ENCODE results near the gene ADCY1. TPM values are rescaled to one million over a fixed set of nuclear protein-coding genes. Genes with fewer than 3 reads are reported as not detected.

ADCY1 gene
- total RNA-seq, 2 donors from 2014 or later, result 5.7 to 7.4 TPM

DNA sequence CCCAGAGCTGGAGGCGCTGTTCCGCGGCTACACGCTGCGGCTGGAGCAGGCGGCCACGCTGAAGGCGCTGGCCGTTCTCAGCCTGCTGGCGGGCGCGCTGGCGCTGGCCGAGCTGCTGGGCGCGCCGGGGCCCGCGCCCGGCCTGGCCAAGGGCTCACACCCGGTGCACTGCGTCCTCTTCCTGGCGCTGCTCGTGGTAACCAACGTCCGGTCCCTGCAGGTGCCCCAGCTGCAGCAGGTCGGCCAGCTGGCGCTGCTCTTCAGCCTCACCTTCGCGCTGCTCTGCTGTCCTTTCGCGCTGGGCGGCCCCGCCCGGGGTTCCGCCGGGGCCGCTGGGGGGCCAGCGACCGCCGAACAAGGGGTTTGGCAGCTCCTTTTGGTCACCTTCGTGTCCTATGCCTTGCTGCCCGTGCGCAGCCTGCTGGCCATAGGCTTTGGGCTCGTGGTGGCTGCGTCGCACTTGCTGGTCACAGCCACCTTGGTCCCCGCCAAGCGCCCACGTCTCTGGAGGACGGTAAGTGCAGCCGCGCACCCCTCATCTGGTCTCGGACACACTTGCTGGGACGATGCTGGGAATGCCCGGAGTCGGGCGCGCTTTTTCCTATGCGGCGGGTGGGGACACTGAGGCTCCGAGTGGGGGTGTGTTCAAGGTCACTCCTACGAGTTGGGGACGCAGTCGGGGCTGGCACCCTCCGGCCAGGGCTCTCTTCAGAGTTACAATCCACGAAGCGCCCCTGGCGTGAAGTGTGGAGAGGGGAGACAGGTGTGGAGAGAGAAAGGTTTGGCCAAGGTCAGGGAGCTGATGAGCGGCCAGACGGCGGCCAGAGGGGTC, 717 bp downstream of the ADCY1 start:
- peak; percentile 45 for DNase-seq
- intact Hi-C loops (cut with DNase I), result no loop called here
- ATAC-seq, result peak; percentile 70 to 71

DNA sequence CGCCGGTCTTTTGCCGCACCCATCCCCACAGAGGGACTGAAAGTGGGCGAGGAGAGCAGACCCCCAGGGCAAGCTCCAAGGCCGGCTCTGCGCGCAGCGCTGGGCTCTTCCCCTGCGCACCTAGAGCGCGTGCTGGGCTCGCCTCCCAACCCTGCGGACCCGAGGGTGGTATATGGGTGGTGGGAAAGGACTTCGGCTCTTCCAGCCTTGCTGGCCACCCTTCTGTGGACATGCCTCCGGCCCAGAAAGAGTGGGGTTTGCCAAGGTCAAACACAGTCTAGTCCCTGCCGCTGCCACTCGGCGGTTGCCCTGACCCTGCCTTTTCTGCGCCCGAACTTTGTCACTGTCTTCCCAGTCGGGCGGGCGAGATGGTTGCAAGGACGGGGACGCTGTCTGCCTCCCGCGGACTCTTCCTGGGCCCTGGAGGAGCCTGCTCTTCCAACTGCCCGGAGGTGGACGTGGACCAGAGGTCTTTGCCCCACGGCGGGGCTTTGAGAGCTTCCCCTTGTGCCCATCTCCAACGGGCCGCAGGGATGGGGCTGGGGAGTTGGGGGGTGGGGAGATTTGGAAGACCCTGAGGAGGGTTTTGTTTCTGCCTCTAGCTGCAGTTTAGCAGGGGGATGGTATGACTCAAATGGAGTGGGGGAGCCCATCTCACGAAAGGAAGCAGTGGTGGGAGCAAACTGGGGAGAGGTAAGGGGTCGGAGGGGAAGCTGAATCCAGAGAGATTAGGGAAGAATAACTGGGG, 1.5 kb downstream of the ADCY1 start:
- DNase-seq, result no peak
- ATAC-seq, result peak; percentile 23 to 26
- intact Hi-C loops (cut with DNase I), result no loop called here

DNA sequence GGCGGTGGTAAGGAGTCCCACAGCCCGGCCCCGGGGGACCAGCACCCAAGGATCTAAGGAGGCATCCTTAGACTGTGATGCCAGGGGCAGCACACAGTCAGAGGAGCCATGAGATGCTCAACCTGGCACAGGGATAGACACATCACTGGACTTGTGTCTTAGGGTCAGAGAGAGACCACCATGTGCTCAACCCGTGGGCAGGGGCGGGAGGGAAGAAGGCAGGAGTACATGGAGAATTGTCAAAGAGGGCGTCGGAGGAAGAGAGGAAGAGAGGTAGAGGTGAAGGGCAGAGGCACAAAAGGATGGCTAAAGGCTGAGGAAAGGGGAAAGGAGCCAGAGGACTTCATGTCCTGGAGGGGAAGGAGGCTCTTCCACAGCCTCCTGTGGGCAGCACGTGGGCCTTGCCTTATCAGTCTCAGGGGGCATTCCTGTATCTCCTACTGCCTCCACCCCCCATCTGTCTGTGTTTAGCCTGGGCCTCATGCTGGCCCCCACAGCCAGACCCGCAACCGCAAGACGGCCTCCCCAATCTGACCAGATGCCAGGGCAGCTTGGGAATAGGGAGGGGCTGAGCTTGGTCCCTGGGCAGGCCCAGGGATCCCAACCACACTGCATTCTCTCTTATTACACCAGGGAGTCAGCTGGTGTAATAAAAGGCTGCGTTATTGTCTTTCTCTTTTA, 2.2 kb downstream of the ADCY1 start:
- DNase-seq, result no peak
- ATAC-seq, result no peak
- intact Hi-C loops (cut with DNase I), result no loop called here

DNA sequence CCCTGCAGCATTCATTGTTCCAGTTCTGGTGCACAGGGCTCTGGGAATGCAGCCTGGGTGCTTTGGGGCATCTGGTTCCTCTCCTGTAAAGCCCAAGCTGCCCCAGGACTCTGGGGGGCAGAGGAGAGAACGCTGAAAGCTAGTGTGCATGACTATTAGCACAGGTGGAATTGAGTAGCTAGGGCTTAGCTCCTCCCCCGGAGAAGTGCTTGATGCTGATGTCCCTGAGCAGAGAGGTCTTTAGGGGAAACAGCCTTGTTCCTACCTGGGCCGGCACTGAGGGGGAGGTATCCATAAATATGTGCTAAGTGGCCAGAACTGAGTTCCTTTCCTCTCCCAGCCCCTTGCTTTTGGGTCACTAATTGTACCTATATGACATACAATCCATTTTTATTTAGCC, 3.9 kb downstream of the ADCY1 start:
- intact Hi-C loops (cut with DNase I), result no loop called here
- ATAC-seq (no peak), DNase-seq (no peak)

DNA sequence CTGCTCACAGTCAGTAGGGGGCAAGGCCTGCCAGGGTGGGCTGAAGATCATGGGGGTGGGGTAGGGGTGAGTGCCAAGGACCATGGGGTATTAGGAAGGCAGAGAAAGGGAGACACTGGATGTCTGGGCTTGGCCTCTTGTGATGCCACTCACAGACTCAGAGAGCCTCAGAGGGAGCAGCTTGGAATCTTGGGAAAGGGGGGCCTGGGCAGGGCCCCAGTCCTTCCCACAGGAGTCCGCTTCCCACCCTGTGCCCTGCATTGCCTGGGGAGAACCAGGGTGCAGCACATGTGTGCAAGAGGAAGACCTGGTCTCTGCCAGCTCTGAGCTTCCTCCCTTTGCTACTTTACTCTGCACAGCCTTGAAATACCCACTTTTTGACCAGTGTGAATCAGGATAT, 4.3 kb downstream of the ADCY1 start:
- intact Hi-C loops (cut with DNase I), result no loop called here
- DNase-seq (no peak), ATAC-seq (no peak)

DNA sequence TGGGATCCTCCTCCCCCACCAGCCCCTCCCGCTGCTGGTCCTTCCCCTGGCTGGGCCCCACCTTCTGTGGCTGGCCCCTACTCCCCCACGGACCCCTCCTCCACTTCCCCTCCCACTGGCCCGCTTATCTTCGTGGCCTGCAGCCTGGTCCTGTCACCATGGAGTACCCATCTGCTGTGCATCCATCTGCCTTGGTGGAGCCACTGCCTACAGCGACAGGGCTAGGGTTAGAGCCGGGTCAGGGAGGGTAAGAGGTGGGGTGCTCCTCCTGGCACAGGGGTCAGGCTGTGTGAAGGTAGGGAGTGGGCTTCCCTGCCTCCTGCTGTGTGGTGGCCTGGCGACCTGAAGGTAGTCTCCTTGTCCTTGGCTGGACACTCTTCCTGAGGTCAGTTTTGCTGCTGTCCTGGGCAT, 5.2 kb downstream of the ADCY1 start:
- DNase-seq (no peak), ATAC-seq (no peak)

DNA sequence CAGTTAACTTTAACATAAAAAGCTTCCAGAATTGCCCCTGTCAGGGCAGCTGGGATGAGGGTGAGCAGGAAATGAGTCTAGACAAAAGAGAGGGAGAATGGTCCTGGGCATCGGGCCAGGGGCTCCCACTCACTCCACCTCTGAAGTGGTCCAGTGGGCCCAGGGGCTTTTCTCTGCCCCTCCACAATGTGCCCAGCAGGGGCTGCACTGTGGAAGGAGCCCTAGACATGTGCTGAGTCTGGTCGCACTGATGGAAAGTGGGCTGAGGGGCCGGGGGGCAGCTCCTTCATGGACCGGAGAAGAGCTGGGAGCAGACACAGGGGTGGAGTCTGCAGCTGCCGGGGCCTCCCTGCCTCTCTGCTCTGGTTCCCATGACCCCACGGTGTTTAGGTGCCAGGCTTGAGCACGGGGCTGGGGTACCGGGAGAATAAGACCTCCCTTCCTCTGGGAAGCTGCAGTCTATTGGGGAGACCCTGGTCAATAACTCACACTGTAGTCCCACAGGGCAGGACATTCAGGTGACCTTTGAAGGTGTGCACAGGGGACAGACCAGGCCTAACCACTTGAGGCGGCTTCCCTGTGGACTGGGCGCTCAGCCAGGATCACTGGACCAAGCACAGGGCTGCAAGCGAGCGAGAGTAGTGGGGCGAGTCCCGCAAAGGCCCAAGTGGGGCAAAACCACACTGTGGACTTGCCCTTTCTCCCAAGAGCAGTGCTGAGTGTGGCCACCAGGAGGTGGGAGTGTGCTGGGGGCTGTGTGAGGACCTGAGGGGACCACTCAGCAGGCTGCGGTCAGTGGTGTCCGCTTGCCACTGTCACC, 6.1 kb downstream of the ADCY1 start:
- DNase-seq (no peak), ATAC-seq (no peak)
- intact Hi-C loops (cut with DNase I), result no loop called here

More for the DNA sequence above, 5.2 kb downstream of the ADCY1 start:
- intact Hi-C loops (cut with DNase I), result no loop called here

DNA sequence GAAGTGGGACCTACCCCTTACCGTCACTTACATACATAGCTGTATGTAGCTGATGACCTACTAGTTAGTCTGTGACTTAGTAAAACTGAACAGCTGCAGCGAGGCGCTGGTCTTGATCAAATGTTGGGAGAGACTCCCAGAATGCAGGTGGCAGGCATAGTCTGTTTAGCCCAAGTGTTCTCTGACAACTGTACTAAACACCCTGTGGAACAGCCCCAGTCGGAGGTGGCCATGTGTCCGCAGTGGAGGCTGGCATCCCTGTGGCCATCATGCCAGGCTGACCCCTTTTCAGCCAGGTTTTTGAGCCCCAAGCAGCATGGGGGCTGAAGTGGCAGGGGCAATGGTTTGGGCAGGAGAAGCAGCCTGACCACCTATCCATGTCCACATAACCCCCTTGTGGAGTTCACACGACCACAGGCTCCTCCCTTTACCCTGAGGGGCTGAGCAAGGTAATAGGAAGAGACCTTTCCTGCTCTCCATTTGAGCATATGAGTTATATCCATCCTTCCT, 7.2 kb downstream of the ADCY1 start:
- DNase-seq, result no peak
- intact Hi-C loops (cut with DNase I), result no loop called here
- no peak for ATAC-seq

DNA sequence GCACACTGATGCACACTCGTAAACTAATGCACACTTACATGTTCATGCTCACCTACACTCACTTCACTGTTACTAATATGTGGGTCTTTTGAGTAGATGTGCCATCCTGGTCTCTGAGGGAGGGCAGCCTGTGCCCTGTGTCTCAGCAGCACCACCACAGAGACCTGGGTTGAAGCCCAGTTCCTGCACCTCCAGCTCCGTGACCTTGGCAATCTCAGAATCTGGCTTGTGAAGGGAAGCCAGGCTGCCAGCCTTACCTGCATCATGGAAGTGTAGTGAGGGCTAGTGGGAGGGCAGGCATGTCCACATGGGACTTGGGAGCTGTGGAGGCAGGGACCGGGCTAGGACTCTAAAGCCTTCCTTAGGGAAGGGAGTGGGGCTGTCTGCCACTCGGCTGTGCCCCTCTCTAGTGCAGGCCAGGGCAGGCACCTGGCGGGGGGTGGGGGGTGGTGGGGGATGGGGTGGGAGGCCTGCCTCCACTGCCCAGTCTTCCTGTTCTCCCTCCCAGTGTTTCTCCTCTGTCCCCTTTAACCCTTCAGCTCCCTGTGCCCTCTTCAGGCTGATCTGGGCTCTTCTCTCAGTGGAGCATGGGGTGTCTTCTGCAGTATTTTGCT, 8.1 kb downstream of the ADCY1 start:
- intact Hi-C loops (cut with DNase I), result no loop called here
- DNase-seq, result no peak
- ATAC-seq, result no peak

DNA sequence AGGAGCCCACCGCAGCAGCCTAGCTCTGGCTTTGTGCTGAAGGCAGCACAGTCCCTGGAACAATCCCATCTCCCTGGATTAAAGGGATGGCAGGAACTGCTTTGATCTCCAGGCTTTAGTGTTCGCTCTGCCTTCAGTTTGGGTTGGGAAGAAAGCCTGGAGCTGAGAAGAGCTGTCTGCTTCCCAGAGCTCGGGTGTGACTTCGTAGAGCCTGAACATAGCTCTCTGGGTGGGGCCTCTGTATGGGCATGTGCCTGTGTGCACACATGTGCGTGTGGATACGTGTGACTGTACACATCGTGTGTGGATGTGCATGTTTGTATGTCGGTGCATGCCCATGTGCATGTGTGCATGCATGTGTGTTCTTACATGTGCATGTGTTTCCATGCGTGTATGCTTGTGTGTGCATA, 8.7 kb downstream of the ADCY1 start:
- intact Hi-C loops (cut with DNase I), result no loop called here
- ATAC-seq, result no peak
- no peak for DNase-seq

DNA sequence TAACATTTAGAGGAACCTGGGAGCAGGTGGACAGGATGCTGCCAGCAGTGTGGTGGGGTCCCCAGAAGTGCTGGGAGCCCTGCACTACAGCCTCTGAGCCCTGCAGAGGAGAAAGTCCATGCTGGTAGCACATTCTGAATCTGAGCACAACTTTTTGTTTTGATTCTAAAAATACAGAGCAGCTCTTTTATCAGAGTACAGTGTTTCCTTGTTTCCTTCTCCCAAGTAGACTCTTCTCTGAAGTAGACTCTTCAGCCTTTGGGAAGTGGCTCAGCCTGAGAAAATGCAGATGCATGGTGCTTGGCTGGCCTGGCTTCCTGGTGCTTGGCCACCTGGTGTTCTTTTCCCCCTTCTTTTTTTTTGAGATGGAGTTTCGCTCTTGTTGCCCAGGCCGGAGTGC, 9.1 kb downstream of the ADCY1 start:
- intact Hi-C loops (cut with DNase I), result no loop called here
- ATAC-seq (no peak), DNase-seq (no peak)

DNA sequence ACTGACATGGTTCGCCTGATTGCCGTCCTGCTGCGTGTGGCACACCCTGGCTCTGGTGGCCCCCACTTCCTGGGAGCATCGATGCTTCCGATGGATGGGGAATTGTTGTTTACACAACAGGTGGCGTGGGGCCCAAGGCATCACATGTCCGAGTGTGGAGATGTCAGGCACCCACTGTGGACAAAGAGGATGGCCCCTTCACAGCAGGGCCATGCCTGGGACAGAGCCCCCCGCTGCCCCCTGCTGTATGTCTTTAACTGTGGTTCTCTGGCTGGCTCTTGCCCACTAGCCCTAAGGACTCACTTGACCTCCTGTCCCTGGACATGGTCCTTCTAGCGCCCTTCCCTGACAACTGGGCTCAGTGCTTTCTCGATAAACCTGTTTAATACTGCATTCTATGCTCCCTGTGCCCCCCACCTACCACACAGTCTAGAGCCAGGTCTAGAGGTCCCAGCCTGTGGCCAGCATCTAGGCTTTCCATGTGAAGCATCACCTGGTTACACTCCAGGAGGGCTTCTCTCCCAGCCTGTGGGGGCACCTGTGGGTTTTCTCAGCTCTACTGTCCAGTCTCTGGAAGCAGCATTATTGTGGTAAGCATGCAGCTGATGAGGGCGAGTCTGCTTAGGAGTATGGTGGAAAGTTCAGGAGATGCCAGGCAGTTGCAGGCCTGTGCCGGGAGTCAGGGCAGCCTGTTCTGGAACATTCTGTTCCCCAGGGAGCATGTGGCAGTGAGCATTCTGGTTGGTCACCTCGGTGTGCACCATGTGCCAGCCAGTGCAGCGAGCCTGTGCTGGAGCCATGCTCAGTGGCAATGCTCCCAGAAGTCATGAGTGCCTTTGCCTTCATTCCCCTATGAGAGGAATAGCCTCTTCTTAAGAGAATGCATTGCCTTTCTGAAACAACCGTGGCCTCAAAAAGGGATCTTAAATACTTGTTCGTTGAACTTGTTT, 10.4 kb downstream of the ADCY1 start:
- ATAC-seq (peak in 1 of 2 donors; percentile 66), DNase-seq (no peak)
- intact Hi-C loops (cut with DNase I), result no loop called here

DNA sequence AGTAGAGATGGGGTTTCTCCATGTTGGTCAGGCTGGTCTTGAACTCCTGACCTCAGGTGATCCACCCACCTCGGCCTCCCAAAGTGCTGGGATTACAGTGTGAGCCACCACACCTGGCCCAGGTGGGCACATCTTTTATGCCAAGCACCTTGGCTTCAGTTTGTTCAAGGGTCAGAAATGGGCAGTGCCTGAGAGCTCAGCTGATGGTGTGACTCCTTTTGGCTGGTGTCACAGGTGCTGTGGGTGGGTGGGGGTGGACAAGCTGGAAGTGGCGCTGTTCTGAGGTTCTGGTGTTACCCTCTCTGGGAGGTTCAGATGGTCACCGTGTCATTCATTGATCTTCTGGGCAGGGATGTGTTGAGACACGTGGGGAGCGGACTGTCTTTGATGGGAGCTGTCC, 11.5 kb downstream of the ADCY1 start:
- intact Hi-C loops (cut with DNase I), result no loop called here
- DNase-seq, result no peak

DNA sequence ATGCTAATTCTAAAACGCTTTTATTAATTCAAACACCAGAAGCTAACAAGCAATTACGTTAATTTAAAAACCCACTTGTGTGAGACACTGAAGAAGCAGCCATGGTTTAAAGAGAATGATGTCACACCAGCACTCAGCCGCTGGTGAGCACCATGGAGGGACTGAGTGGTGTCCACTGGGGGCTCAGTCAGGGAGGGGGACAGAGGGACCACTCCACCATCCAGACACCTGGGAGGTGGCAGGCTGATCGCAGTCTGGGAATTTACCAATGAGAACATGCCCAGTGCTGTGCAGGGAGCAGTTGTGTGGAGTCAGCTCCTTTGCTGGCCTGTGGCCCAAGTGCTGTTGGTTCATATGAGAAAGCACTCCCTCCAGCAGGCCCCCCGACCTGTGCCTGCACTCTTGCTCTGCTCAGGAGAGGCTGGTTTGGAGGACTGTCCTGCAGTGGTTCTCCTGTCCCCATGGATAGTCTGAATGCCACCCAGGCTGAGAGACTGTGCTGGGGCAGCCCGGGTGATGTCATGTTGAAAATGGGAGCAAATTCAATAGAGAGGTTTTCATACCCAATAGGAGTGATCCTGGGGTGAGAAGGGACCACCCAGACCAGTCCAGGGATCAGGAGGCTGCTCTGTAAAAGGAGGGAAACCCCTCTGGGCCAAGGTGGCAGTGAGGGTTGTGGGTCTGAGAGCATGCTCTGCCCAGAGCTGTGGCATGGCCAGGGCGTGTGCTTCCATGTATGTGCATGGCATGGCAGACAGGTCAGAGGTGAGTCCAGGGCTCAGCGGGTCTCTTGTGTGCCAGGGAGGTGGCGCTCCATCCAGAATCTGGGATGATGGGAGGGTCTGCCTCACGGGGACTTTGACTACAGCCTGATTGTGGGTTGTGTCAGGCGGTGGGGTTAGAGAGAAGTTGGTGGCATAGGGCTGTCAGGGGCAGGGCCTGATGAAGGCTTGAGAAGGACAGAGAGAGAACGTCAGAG, 12.7 kb downstream of the ADCY1 start:
- intact Hi-C loops (cut with DNase I), result no loop called here
- no peak for DNase-seq
- no peak for ATAC-seq

More for the DNA sequence above, 11.5 kb downstream of the ADCY1 start:
- ATAC-seq, result no peak

DNA sequence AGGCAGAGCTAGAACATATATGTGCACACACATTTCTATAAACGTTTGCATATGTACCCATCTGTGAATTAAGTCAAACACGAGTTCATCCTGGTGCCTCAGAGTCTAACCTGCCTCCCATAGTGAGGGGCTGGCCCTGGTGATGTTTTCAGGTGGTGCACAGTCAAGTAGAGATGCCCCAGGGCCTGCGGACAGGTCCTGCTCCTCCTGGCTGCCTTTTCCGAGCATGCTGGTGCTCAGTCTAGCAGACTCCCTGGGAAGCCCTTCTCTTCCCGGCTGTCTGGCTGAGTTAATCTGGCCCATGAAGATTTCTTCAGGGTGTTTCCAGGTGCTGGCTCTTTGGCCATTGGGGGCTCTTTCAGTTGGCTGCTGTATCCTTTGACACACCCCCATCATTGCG, 14.3 kb downstream of the ADCY1 start:
- no peak for ATAC-seq
- DNase-seq, result no peak
- intact Hi-C loops (cut with DNase I), result no loop called here

DNA sequence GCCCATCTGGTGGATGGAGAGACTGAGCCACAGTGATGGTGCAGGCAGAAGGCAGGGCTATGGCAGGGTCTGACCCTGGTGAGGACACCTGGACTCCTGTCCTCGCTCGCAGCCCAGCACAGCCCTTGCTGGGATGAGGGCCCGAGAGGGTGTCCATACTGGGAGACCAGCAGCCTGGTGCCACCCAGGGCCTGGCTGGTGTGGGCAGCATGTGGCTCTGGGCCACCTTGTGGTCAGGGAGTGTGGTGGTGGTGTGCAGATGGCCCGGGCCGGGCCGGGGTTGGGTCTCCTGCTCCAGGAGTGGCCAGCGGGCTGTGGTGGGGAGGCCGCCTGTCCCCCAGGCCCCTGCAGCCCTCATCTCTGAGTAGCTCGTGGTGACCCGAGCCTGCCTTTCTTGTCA, 14.9 kb downstream of the ADCY1 start:
- ATAC-seq, result no peak
- intact Hi-C loops (cut with DNase I), result no loop called here
- DNase-seq, result no peak

Measured in left cardiac atrium (tissue), 4 donors.